HPDE6-E6E7 (cell line): ENCODE measurements around the gene SNX20.

Experiments
- DNase-seq: peaks from one replicate; pipeline ENCODE4 v3.0.0; 2011; ENCODE audit warnings: missing footprints; ENCODE audit errors: extremely low spot score

Gene SNX20

GRCh38 chr16:50635505-50636392 is 45.4 kb downstream of the SNX20 start:
- no peak for DNase-seq

GRCh38 chr16:50634947-50635346 is 46.2 kb downstream of the SNX20 start:
- no peak for DNase-seq

- DNase-seq: no peak
Measured at GRCh38 chr16:50634090-50634489, 47.0 kb downstream of the SNX20 start.

- no peak for DNase-seq
Measured at GRCh38 chr16:50632927-50633800, 47.9 kb downstream of the SNX20 start.

- DNase-seq: no peak
Measured at GRCh38 chr16:50631985-50632576, 49.0 kb downstream of the SNX20 start.

GRCh38 chr16:50631249-50631984 is 49.7 kb downstream of the SNX20 start:
- no peak for DNase-seq

GRCh38 chr16:50630394-50631020 is 50.6 kb downstream of the SNX20 start:
- no peak for DNase-seq

- no peak for DNase-seq
Measured at GRCh38 chr16:50629334-50629733, 51.8 kb downstream of the SNX20 start.

GRCh38 chr16:50628156-50628802 is 52.8 kb downstream of the SNX20 start:
- no peak for DNase-seq

- no peak for DNase-seq
Measured at GRCh38 chr16:50627419-50627818, 53.7 kb downstream of the SNX20 start.

GRCh38 chr16:50626868-50627267 is 54.2 kb downstream of the SNX20 start:
- DNase-seq: no peak

- DNase-seq: no peak
Measured at GRCh38 chr16:50625374-50625773, 55.7 kb downstream of the SNX20 start.

- DNase-seq: no peak
Measured at GRCh38 chr16:50624449-50624970, 56.6 kb downstream of the SNX20 start.

- DNase-seq: no peak
Measured at GRCh38 chr16:50622643-50623369, 58.3 kb downstream of the SNX20 start.

- no peak for DNase-seq
Measured at GRCh38 chr16:50622029-50622428, 59.1 kb downstream of the SNX20 start.
